ENCODE data around the gene PAH. TPM values are rescaled to one million over a fixed set of nuclear protein-coding genes. Genes with fewer than 3 reads are reported as not detected.

The PAH gene
- total RNA-seq, 2 donors from 2014 or later = 0.25 TPM; not detected in 1

DNA sequence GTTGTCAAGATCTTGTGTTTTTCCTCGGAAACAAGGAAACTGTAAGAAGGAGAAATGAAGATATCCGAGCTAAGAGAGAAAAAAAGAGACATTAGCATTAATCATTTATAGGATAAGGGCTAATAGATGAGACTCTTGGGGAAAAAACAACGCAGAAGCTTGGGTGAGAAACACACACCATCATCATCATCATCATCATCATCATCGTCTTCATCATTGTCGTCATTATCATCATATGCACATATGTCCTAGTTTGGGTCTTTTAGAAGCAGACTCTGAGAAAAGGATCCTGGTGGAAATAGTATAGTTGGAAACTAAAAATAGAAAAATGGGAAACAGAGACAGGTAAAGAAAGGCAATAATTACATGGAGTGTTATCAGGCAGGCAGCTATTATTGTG lies 95.9 kb downstream of the PAH start:
- no peak overlapping the region for H3K4me3 Mint-ChIP-seq
- no peaks in the 10 kb centered on the region for H3K36me3 Mint-ChIP-seq (ENCODE audit: insufficient read depth in 2 of 2)
- DNase-seq (no peak), ATAC-seq (replicated peaks in 1 of 2) (no peak)
- H3K9me3 Mint-ChIP-seq = no peaks in the 10 kb centered on the region
- no peak overlapping the region for H3K27ac Mint-ChIP-seq
- H3K4me1 Mint-ChIP-seq (ENCODE audit: low read depth) = no peaks in the 10 kb centered on the region
- peaks cover 39% of the 10 kb centered on the region for H3K27me3 Mint-ChIP-seq (ENCODE audit: low read depth)

DNA sequence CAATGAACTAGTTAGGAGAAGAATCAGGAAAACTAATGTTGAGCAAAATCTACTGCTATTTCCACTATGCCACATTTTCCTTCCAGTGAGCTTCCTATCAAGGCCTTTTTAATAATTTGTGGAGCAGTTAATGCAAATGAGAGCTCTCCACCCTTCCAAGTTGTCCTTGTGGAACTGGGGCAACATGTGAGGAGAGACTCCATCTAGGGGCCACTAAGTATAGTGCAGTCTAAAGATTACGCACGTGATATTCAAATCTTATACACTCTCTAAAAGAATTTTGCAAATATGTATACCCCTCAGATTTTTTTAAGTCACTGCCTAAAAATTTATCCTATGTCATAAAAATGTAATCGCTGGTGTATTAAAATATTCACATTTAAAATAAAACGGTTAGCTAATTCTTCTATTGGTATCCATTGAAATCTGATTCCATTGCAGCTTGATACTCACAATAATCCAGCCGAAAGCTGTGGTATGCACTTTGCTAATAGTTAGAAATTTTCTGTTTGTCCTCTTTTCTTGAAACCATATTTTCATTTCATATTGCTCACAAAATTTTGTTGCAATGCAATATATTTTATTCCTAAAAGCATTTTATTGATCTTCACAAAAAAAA lies 100.1 kb downstream of the PAH start:
- no peak for DNase-seq
- no peaks in the 10 kb centered on the region for H3K9me3 Mint-ChIP-seq
- no peak overlapping the region for H3K27ac Mint-ChIP-seq
- no peak overlapping the region for H3K4me3 Mint-ChIP-seq
- no peak for ATAC-seq (replicated peaks in 1 of 2)
- no peaks in the 10 kb centered on the region for H3K4me1 Mint-ChIP-seq (ENCODE audit: low read depth)
- H3K36me3 Mint-ChIP-seq (ENCODE audit: insufficient read depth in 2 of 2) = no peaks in the 10 kb centered on the region
- peaks cover 22% of the 10 kb centered on the region for H3K27me3 Mint-ChIP-seq (ENCODE audit: low read depth)

DNA sequence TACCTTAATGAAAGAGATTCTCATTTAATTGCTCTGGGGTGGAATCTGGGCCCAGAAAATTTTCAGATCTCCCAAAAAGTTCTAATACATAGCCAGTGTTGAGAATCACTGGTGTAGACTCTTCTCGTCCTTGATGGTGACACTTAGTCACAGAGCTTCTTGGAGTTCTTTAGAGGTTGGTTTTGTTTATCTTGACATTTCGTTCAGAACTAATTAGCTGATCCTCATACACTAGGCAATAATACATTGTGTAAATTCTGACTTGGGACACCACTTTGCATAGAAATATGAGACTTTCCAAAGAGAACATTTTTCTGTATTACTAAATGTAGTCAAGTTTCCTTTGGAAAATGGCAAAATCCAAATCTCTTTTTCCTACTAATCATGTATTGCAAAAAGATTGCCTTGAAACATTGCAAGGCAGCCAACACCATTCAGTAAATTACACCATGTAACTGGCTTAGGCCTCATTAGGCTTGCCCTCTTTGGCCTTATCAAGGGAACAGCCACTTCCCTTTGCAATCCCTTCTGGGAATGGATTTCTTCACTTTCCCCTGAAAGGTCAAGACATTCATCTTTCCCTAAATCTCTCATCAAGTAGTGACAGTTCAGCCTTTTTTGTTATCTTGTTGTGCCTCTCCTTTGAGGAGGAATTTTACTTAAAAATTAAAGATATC lies 102.2 kb downstream of the PAH start:
- no peak overlapping the region for H3K4me3 Mint-ChIP-seq
- H3K27ac Mint-ChIP-seq = no peak overlapping the region
- H3K9me3 Mint-ChIP-seq = no peaks in the 10 kb centered on the region
- no peak for DNase-seq
- ATAC-seq (replicated peaks in 1 of 2) = no peak
- H3K4me1 Mint-ChIP-seq (ENCODE audit: low read depth) = no peaks in the 10 kb centered on the region
- H3K36me3 Mint-ChIP-seq (ENCODE audit: insufficient read depth in 2 of 2) = no peaks in the 10 kb centered on the region
- peaks cover 15% of the 10 kb centered on the region for H3K27me3 Mint-ChIP-seq (ENCODE audit: low read depth)

DNA sequence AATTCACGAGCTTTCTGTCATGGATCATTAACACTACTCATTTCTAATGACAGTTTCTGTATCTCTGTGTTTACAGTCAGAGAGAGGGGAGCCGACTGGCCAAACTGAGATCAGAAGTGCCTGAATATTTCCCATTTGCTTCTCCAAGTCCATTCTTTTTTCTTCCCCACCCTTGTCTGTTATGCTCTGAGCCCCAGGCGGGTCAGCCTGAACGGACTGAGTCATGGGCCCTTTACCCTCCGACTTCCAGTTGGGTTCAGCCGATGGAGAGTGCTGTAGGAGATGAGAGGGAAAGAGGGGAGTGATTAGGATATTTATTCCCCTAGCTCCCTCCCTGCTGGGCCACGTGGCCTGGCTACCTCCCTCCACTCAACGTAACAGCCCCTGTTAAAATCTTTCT lies 104.7 kb downstream of the PAH start:
- Mint-ChIP-seq H3K36me3 (ENCODE audit: insufficient read depth in 2 of 2) (no peaks in the 10 kb centered on the region), H3K4me1 (ENCODE audit: low read depth) (no peaks in the 10 kb centered on the region), H3K27ac (no peak overlapping the region), H3K9me3 (no peaks in the 10 kb centered on the region), H3K4me3 (no peak overlapping the region), H3K27me3 (ENCODE audit: low read depth) (peaks cover 8% of the 10 kb centered on the region)
- ATAC-seq (replicated peaks in 1 of 2) = no peak
- no peak for DNase-seq

DNA sequence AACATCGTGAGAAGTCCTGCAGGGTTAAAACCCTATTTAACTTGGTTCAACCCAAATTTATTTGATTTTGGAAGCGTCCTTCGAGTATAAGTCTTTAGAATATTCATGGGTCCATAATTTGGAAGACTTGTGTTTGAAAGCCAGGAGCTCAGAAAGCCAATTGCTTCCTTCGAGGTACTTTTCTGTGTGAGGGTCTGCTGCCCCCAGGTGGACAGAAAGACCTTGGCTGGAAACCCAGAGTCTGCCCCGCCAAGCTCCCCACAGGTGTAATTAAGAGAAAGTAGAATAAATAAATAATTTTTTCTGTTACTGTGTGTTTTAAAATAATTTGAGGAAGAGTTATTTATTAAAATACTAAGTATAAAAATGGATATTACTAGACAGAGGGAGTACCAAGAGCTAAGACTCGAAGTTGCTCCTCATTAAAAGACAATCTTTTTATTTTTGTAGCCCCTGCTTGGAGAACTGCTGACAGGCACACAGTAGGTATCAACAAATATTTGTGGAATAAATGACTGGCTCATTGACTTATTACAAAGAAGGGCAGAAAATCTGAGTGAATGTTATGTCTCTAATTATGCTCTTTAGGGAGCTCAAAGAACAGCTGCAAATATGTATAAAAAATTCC lies 105.8 kb downstream of the PAH start:
- DNase-seq = peak; percentile 9 to 24
- Mint-ChIP-seq H3K4me1 (ENCODE audit: low read depth) (no peaks in the 10 kb centered on the region), H3K27me3 (ENCODE audit: low read depth) (peaks cover 8% of the 10 kb centered on the region), H3K27ac (no peak overlapping the region), H3K9me3 (no peaks in the 10 kb centered on the region), H3K36me3 (ENCODE audit: insufficient read depth in 2 of 2) (no peaks in the 10 kb centered on the region), H3K4me3 (no peak overlapping the region)
- ATAC-seq (replicated peaks in 1 of 2) = no peak

DNA sequence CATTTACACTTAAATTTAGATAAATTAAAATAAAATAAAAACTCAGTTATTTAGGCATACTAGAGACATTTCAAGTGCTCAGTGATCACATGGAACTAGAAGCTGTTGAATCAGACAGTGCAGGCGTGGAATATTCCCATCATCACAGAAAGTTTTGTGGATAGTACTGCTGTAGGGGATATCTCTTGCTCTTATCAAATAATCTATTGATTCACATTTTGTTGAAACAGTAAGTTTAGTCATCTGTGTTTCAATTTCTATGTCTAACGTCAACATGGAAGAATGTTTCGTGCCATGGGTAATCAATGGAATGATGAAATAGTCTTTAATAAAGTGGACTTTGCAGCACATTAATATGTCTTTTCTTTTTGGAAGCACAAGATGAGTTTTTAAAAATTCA lies 108.6 kb downstream of the PAH start:
- Mint-ChIP-seq H3K36me3 (ENCODE audit: insufficient read depth in 2 of 2) (no peaks in the 10 kb centered on the region), H3K27me3 (ENCODE audit: low read depth) (no peaks in the 10 kb centered on the region), H3K4me3 (no peak overlapping the region), H3K27ac (no peak overlapping the region), H3K4me1 (ENCODE audit: low read depth) (no peaks in the 10 kb centered on the region), H3K9me3 (peaks cover 0 to 2% of the 10 kb centered on the region in 2 donors)
- DNase-seq (no peak), ATAC-seq (replicated peaks in 1 of 2) (no peak)

DNA sequence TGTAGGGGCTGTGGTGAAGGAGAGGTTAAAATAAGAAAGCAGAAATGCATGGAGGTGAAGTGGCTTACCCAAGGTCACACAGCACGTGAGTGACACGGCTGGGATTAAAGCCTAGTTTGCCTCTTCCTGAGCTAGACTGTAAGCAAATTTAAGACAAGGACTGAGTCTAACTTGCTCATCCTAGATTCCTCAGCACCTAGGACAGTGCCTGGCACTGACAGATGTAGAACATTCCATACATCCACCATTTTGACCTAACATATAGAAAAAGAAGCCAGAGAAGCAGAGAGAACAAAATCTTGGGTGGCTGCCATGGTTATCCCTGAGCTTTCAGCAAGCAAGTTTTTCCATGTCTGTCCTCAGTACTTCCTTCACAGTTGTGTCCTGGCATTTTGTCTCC lies 110.5 kb downstream of the PAH start:
- Mint-ChIP-seq H3K36me3 (ENCODE audit: insufficient read depth in 2 of 2) (no peaks in the 10 kb centered on the region), H3K4me1 (ENCODE audit: low read depth) (no peaks in the 10 kb centered on the region), H3K4me3 (no peak overlapping the region), H3K27me3 (ENCODE audit: low read depth) (no peaks in the 10 kb centered on the region), H3K27ac (no peak overlapping the region), H3K9me3 (peaks cover 0 to 2% of the 10 kb centered on the region in 2 donors)
- ATAC-seq (replicated peaks in 1 of 2) = no peak
- no peak for DNase-seq

DNA sequence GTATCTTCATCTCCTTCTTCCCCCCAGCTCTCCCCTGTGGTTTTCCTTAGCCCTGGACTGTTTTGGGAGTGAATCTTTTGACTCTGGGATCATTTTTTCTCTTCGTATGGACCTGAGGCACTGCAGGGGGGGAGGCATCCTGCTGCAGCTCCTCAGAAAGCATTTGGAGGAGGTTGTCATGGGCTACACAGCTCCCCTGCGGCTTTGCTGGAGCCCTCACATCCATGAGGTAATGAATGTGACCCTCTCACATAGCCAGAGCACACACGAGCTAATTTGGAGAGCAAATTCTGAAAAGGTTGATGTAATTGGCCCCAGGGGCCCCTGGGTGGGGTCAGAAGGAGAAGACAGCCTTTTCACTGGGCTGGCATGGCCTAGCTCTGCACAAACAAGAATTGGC lies 110.9 kb downstream of the PAH start:
- DNase-seq (no peak), ATAC-seq (replicated peaks in 1 of 2) (no peak)
- Mint-ChIP-seq H3K9me3 (peaks cover 0 to 2% of the 10 kb centered on the region in 2 donors), H3K4me1 (ENCODE audit: low read depth) (no peaks in the 10 kb centered on the region), H3K4me3 (no peak overlapping the region), H3K27me3 (ENCODE audit: low read depth) (no peaks in the 10 kb centered on the region), H3K27ac (no peak overlapping the region), H3K36me3 (ENCODE audit: insufficient read depth in 2 of 2) (no peaks in the 10 kb centered on the region)

DNA sequence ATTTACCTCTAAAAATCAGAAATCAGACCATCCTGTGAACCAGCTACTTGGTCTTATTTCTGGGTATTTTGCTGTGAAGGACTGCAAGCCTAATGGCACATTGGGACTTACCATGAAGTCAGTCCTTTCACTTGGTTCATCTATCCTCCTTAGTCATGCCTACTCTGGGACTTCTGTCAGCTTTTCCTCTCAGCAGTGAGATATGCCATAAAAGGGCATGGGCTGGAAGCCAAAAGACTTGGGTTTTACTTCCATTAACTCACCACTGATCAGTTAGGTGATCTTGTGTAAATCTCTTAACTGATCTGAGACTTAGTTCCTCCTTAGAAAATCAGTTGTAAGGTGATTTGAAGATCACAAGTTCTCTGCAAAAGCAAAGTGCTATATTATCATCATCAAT lies 116.5 kb downstream of the PAH start:
- Mint-ChIP-seq H3K4me3 (no peak overlapping the region), H3K27me3 (ENCODE audit: low read depth) (no peaks in the 10 kb centered on the region), H3K27ac (no peak overlapping the region), H3K36me3 (ENCODE audit: insufficient read depth in 2 of 2) (no peaks in the 10 kb centered on the region), H3K4me1 (ENCODE audit: low read depth) (no peaks in the 10 kb centered on the region), H3K9me3 (peaks cover 0 to 2% of the 10 kb centered on the region in 2 donors)
- DNase-seq (no peak), ATAC-seq (replicated peaks in 1 of 2) (no peak)

DNA sequence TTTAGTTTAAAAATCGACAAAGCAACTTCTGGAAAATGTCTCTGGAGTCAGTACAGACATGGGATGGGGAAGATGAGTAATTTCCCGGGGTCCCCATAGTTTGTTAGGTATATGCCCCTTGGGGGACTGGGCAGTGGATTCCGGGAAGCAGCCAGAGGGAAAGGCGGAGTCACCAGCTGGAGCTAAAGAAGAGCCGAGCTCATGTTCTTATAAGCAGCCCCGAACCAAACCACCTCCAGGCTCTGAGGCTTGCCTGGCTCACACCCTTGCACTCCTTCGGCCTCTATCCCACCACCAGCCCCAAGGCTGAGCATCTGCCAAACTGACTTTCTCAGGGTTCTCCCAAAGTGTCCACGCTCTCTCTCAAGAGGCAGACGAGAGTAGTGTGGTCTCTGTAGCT lies 117.8 kb downstream of the PAH start:
- DNase-seq = no peak
- peaks cover 0 to 2% of the 10 kb centered on the region in 2 donors for H3K9me3 Mint-ChIP-seq
- H3K4me1 Mint-ChIP-seq (ENCODE audit: low read depth) = no peaks in the 10 kb centered on the region
- ATAC-seq (replicated peaks in 1 of 2) = no peak
- H3K4me3 Mint-ChIP-seq = no peak overlapping the region
- H3K27ac Mint-ChIP-seq = no peak overlapping the region
- H3K36me3 Mint-ChIP-seq (ENCODE audit: insufficient read depth in 2 of 2) = no peaks in the 10 kb centered on the region
- H3K27me3 Mint-ChIP-seq (ENCODE audit: low read depth) = peaks cover 6% of the 10 kb centered on the region

DNA sequence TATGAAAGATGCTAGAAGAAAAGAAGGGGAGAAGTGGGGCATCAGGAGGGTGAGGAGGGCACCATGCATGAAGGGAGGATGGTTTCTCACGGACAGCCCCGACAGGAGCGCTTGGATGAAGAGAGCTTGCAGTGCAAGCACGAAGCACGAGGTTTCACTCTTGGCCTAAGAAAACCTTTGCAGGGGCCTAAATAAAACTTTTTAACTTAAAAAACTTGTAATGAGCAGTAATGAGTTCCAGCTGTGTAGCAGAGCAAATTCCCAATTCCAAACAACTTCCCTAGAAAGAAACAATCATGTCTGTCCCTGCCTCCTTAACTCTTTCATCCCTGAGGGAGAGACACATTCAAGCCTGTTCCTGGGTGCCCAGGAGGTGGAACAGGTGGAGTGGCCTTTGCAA lies 119.5 kb downstream of the PAH start:
- DNase-seq = no peak
- H3K4me3 Mint-ChIP-seq = no peak overlapping the region
- no peaks in the 10 kb centered on the region for H3K36me3 Mint-ChIP-seq (ENCODE audit: insufficient read depth in 2 of 2)
- no peak overlapping the region for H3K27ac Mint-ChIP-seq
- H3K27me3 Mint-ChIP-seq (ENCODE audit: low read depth) = peaks cover 13% of the 10 kb centered on the region
- H3K4me1 Mint-ChIP-seq (ENCODE audit: low read depth) = no peaks in the 10 kb centered on the region
- no peaks in the 10 kb centered on the region for H3K9me3 Mint-ChIP-seq
- ATAC-seq (replicated peaks in 1 of 2) = no peak

DNA sequence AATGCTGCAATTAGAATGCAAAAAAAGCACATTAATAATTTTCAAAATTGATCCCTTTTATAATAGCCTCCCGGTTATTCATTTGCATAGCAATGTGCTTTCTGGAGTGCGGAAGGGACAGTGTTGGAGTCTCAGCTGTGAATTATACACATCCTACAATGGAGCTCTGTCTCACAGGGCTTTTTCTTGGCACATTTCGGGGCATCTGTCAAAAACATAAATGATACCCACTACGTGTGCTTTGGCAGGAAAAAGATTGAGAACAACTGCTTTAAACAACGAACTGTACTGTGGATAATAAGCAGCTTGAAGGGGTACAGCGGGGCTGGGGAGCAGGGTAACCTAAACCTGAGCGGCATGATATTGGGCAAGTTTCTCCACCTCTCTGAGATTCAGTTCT lies 123.1 kb downstream of the PAH start:
- H3K27ac Mint-ChIP-seq = no peak overlapping the region

More for the DNA sequence above, 123.1 kb downstream of the PAH start:
- no peak for DNase-seq
- no peak for ATAC-seq (replicated peaks in 1 of 2)
- Mint-ChIP-seq H3K36me3 (ENCODE audit: insufficient read depth in 2 of 2) (no peaks in the 10 kb centered on the region), H3K9me3 (no peaks in the 10 kb centered on the region), H3K4me3 (no peak overlapping the region), H3K4me1 (ENCODE audit: low read depth) (no peaks in the 10 kb centered on the region), H3K27me3 (ENCODE audit: low read depth) (peaks cover 13% of the 10 kb centered on the region)

Measured in activated T-cell treated with anti-CD3 and anti-CD28 coated beads, Interleukin-2, amount 50 U/mL, for 72 hours (primary cell).